ENCODE measurements around the gene GLS2. TPM values are rescaled to one million over a fixed set of nuclear protein-coding genes. Genes with fewer than 3 reads are reported as not detected.

GLS2 gene
- total and polyA plus RNA-seq, 9 of the 15 experiments (the other 6 are each of a cell fraction or from before 2014, with no cell fraction given) = 0.11 TPM; not detected in 8

DNA sequence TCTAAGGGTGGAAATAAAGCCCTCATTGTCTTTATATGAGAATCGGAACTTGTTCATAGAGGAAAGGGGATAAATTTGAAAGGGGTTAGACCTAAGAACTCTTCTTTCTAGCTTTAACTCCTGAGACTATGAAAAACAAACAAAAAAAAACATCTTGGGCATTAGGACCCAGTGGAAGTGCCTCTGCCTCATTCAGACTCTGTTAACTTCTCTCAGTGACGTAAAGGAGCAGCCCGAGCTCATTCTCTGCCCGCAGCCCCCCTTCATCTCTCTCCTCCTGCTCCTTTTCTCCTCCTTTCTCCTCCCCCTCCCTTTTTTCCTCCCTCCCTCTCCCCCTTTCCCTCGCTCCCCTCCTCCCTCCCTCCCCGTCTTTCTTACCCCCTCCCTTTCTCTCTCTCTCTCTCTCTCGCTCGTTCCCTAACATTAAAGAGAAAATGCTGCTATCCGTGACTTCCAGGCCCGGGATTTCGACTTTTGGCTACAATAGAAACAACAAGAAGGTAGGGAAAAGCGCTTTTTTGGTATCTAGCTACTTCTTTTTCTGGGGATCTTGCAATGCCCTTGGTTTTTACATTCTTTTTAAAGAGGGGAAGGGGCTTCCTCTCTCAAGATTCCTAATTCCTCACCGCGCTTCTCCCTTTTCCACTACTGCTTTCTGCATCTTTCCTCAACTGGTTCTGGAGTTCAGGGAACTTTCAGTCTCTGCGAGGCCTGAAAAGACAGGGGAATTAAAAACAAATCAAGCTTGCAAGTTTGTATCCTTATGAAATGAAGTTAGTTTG is 33.8 kb upstream of the GLS2 start, which contains the start of gene RBMS2 (continued):
- TF ChIP-seq CC2D1A (IDR thresholded peaks at IDR 0.05) = peak; percentile 63; the same call in 1 of the 2 replicates
- TF ChIP-seq STAT5B (CRISPR knock-in tag; IDR thresholded peaks at IDR 0.05) = no peak
- no peak for TF ChIP-seq EWSR1 (IDR thresholded peaks at IDR 0.05; ENCODE audit: borderline replicate concordance, low read depth, partially characterized antibody)
- no peak for TF ChIP-seq PHTF2 (CRISPR knock-in tag; IDR thresholded peaks at IDR 0.05)
- 0 out of 2 replicates have a peak, but pooled peaks have one; percentile 22 for TF ChIP-seq MTA1 (IDR thresholded peaks at IDR 0.05; ENCODE audit: borderline replicate concordance)
- no peak for TF ChIP-seq ZNF184 (CRISPR knock-in tag; IDR thresholded peaks at IDR 0.05)
- TF ChIP-seq, protein P1, sequence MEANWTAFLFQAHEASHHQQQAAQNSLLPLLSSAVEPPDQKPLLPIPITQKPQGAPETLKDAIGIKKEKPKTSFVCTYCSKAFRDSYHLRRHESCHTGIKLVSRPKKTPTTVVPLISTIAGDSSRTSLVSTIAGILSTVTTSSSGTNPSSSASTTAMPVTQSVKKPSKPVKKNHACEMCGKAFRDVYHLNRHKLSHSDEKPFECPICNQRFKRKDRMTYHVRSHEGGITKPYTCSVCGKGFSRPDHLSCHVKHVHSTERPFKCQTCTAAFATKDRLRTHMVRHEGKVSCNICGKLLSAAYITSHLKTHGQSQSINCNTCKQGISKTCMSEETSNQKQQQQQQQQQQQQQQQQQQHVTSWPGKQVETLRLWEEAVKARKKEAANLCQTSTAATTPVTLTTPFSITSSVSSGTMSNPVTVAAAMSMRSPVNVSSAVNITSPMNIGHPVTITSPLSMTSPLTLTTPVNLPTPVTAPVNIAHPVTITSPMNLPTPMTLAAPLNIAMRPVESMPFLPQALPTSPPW (CRISPR knock-in tag; IDR thresholded peaks at IDR 0.05) = peak; percentile 92
- TF ChIP-seq, protein P2, sequence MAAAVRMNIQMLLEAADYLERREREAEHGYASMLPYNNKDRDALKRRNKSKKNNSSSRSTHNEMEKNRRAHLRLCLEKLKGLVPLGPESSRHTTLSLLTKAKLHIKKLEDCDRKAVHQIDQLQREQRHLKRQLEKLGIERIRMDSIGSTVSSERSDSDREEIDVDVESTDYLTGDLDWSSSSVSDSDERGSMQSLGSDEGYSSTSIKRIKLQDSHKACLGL (CRISPR knock-in tag; IDR thresholded peaks at IDR 0.05; ENCODE audit: borderline replicate concordance, poor library complexity, severe bottlenecking) = no peak
- TF ChIP-seq RBM22 (IDR thresholded peaks at IDR 0.05; ENCODE audit: low read depth, low read length, poor library complexity, severe bottlenecking) = no peak
- TF ChIP-seq, protein P3, sequence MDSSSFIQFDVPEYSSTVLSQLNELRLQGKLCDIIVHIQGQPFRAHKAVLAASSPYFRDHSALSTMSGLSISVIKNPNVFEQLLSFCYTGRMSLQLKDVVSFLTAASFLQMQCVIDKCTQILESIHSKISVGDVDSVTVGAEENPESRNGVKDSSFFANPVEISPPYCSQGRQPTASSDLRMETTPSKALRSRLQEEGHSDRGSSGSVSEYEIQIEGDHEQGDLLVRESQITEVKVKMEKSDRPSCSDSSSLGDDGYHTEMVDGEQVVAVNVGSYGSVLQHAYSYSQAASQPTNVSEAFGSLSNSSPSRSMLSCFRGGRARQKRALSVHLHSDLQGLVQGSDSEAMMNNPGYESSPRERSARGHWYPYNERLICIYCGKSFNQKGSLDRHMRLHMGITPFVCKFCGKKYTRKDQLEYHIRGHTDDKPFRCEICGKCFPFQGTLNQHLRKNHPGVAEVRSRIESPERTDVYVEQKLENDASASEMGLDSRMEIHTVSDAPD (CRISPR knock-in tag; IDR thresholded peaks at IDR 0.05) = no peak
- TF ChIP-seq MAZ (CRISPR knock-in tag; conservative IDR thresholded peaks at IDR 0.05 in 1 of 2, IDR thresholded peaks at IDR 0.05 in 1 of 2) = peak in 1 of 2 experiments; percentile 80; a peak in 2 of 4 replicates
- no peak for TF ChIP-seq CBX3 (IDR thresholded peaks at IDR 0.05; ENCODE audit: borderline replicate concordance in 1 of 2, low read length in 2 of 2)
- TF ChIP-seq SP2 (IDR thresholded peaks at IDR 0.05; ENCODE audit: extremely low read depth, low read depth, low read length, poor library complexity, severe bottlenecking) = no peak
- TF ChIP-seq HDAC1 (IDR thresholded peaks at IDR 0.05) = peak in 1 of 2 experiments; percentile 25; a peak in 1 of 4 replicates
- no peak for TF ChIP-seq SIX5 (IDR thresholded peaks at IDR 0.05; ENCODE audit: borderline replicate concordance in 1 of 2, insufficient read depth in 1 of 2, low read depth in 1 of 2, low read length in 2 of 2)
- no peak for TF ChIP-seq POLR2AphosphoS2 (IDR thresholded peaks at IDR 0.05; ENCODE audit: low read length)
- no peak for TF ChIP-seq SMC3 (conservative IDR thresholded peaks at IDR 0.05; ENCODE audit: insufficient read depth, low read depth, low read length)
- no peak for TF ChIP-seq PHB (CRISPR knock-in tag; IDR thresholded peaks at IDR 0.05)
- TF ChIP-seq ZNF655 (CRISPR knock-in tag; IDR thresholded peaks at IDR 0.05) = no peak

Measured in K562 (cell line).